CD4-positive, alpha-beta T cell treated with Interferon alpha-2 for 1 hour (primary cell): ENCODE results near the gene KCNN1.
A peak's percentile ranks its signal among the peaks of the same experiment; 100 is the strongest.
"Not testable (repeated sequence)": the region's sequence is repeated elsewhere in the genome, so short reads cannot be mapped to it uniquely, and the experiment has no call there.

ENCODE experiments used
- DNase-seq, 2 donors: peaks; one replicate each; pipeline ENCODE4 v3.0.0-alpha.2; 2020 to 2022

KCNN1 gene

GRCh38 chr19:18031401-18031800 lies 64.5 kb downstream of the KCNN1 start:
- not testable (repeated sequence) for DNase-seq

- DNase-seq = not testable (repeated sequence)
Measured at GRCh38 chr19:18032102-18032501, 65.2 kb downstream of the KCNN1 start.

DNA sequence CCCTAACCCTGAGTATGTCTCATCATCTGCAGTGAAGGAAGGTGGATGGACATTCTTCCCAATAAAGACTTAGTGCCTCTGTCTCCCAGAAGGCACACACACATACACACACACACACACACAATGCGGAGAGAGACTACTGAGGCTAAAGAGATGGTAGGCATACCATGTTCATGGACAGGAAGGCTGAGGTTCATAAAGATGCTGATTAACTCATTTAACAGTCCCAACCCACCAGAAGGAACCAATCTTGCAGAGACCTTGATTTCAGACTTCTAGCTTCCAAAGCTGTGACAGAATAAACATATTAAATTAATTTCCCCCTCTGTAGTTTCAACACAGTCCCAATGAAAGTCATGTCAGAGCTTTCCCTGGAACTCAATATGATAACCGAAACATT lies 74.1 kb downstream of the KCNN1 start:
- no peak for DNase-seq

DNA sequence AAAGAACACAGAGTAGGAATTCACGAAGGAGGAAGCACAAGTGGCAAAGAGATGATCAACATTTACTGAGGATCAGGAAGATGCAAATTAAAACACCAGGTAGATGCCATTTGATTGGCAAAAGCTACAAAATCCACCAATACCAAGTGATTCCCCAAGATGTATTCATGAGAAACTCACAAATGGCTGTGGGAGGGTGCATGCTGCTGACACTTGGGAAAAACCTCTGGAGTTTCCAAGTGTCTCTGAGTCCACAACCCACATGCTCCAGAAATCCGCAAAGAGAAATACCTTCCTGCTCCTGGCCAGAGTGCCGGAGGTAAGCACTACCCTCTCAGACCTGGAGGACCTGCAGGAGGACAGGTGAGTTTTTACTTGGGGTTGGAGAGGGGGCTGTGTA lies 76.8 kb downstream of the KCNN1 start:
- DNase-seq = no peak

DNA sequence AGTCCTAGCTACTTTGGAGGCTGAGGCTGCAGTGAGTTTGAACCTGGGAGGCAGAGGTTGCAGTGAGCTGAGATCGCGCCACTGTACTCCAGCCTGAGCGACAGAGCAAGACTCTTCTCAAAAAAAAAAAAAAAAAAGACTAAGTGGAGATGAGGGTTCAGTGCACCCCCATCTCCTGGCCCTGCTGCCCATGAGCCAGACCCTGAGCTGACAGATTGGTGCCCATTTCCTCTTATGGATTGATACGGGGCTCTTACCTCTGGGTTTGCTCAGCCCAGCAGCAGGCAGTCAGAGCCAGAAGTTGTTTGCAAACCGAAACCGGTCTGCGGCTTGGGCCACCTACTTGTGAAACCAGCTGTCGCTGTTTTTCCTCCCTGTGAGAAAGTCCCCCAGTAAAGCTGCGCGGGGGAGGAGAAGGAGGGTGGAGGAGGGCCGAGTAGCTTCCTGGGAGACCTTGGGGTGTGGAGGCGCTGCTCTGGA lies 78.0 kb downstream of the KCNN1 start:
- peak; percentile 83 to 86 for DNase-seq

GRCh38 chr19:18045307-18046050 lies 78.6 kb downstream of the KCNN1 start:
- DNase-seq = no peak

GRCh38 chr19:18046059-18046718 lies 79.3 kb downstream of the KCNN1 start:
- no peak for DNase-seq

- no peak for DNase-seq
Measured at GRCh38 chr19:18049385-18049784, 82.5 kb downstream of the KCNN1 start.
